HG02852 (cell line): ENCODE results near the gene CYSLTR2.

Experiments
- ATAC-seq: cut with Tn5 transposase; IDR thresholded peaks from one replicate; pipeline ENCODE4 v1.9.1; 2021; ENCODE audit warnings: mild to moderate bottlenecking, moderate library complexity; ENCODE audit not compliant: unreplicated experiment

CYSLTR2 gene

DNA sequence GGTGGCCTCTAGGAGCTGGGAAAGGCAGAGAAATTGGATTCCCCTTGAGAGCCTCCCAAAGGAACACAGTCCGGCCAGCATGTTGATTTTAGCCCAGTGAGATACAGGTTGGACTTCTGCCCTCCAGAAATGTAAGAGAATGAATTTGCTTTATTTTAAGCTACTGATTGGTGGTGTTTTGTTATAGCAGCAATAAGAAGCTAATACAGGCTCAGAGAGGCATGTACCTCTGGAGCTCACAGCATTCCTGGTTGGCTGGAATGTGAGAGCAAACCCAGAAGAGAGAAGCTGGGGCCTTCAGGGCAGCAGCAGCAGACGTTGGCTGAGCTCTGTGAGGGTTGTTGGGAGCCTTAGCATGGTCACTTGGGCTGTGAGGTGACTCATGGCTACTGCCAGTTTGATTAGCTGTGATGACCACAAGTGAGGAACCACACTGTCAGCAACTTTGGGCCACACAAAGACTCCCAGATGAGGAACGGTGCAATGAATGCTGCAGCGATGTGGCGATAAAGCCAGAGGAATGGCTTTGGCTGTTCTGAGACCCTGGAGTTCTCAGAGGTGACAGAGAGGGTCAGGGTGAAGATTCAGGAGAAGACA is 80.1 kb downstream of the CYSLTR2 start:
- ATAC-seq: no peak

DNA sequence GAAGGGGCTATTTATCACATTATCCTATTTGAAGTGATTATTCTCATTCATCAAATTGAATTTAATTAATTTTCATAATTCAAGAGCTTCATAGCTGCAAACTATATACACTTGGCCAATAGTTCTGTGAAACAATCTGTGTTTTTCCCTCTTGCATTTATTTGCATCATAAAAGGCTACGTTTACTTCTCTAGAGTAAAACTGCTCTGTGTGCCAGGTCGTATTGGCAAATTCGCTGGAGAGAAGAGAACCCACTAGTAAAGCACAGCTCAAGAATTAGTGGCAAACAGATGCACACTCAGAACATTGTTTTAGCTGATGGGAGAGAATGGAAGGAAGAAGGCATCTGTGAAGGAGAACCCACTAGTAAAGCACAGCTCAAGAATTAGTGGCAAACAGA is 81.8 kb downstream of the CYSLTR2 start:
- ATAC-seq: no peak

DNA sequence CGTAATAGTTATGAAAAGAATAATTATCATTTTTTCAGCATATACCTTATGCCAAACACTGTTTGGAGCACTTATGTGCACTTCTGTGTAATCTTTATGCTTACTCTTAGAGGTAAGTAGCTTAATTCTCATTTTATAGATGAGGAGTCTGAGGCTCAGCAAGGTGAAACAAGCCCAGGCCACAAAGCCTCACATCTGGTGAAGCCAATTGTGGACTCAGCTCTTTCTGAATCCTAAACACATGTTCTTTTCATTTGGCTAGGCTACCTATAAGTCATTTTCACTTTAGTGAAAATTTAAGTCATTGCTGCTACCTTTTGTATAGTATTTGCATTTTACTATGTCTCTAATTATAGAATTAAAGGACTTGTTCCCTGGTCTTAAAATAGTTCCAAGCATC is 84.0 kb downstream of the CYSLTR2 start:
- ATAC-seq: no peak

DNA sequence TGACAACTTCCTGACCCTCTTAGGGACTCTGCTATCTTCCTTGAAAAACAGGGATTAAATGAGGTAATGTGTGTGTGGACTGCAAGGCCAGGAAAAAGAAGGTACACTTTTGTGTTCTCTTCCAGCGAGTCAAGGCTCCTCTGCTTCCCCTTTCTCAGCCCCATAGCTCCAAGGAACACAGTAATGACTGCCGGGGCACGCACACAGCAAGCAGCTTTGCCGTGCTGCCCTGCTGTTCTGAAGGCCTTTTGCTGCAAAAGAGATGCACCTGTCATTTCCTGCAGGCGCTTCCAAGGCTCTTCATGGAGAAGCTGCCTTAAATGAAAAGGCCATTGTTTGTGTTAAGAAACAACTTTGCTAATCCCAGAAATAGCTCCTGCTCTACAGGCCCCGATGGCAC is 84.6 kb downstream of the CYSLTR2 start:
- no peak for ATAC-seq

DNA sequence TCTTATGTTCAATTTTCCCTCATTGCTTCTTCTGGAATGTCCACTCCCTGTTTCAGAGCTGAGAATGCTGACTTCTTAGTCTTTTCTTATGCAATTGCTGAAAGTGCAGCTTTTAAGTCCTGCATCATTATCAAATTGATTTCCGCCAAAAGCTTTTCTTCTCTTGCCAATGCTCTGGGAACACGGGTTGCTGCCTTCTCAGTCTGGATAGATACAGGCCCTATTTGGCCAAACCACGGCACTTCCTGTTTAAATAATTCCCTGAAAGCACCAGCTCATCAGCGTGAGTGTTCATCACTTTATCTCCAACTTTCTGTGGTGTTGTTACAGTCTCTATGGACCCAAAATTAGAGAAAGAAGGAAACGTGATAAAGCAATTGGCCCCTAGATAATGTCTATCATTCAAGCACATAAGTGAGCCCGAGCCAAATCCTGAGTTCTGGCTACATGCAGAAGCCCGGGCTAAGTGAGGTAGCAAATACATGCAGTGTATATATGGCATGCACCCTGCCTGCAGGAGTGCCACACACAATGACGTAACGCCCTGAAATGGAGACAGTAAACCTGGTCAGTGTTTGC is 85.7 kb downstream of the CYSLTR2 start:
- no peak for ATAC-seq

DNA sequence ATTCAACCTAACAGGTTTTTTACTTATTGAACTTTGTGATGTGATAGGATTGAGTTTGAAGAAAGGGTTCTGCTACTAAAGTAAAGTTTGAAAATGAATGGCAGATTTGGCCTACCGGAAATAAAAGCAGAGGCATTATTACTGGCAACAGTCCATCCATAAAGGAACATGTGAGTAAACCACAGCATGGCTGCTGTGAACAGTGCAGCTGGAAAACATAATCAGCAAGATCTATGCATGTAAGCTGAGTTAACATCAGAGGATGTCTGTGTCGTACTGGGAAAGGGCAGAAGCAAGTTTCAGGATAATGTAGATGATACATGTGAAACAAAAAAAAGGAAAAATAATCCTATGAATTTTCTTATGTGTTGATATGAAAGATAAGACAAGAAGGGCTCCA is 87.6 kb downstream of the CYSLTR2 start:
- ATAC-seq: no peak

DNA sequence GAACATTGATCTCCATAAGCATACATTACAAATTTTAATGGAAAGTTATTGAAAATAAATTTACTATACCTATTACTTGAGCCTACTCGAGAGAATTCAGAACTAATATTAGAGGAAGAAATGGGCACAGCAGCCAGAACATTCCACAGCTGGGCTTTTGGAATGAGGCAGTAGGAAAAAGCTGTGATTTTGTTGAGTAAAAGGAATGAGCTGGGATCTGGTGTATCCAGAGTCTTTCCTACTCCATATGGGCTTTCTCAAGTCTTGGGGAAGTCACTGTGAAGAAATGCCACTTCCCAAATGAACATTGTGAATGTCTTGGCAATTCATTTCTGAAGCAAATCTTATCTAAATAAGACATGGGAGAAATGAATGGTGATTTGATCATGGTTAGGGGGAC is 93.1 kb downstream of the CYSLTR2 start:
- no peak for ATAC-seq

DNA sequence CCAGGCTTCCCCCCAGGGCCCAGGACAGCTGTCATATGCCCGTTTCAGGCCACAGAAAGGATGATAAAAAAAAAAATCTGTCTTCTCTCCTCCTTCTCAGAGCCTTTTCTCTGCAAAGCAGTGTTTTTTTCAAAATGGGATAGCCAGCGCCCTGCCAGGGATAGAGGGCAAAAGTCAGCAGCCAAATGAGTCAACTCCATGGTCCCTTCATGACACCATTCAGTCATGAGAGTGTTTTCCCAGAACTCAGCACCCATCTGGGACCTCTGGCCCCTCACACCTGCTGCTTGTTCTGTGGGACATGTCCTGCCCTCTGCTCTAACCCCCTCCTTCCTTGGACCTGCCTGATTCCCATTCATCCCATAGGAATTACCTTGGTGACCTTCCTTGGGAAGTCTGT is 95.0 kb downstream of the CYSLTR2 start:
- ATAC-seq: no peak

DNA sequence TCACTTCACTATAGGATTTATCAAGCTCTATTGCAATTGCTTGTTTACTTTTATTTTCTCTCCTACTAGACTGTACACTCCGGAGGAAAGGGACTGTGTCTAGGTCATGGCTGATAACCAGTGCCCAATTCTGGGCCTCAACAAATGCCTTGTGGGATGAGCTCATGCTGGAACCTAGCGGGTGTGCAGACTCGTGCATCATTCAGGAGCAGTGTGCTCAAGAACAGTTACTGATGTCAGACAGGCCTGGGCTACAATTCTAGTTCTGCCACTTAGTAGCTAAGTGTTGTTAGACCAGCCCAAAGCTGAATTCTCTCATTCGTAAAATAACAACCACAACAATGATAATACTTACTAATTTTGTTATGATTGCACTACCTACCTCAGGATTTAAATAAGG is 95.4 kb downstream of the CYSLTR2 start:
- no peak for ATAC-seq

DNA sequence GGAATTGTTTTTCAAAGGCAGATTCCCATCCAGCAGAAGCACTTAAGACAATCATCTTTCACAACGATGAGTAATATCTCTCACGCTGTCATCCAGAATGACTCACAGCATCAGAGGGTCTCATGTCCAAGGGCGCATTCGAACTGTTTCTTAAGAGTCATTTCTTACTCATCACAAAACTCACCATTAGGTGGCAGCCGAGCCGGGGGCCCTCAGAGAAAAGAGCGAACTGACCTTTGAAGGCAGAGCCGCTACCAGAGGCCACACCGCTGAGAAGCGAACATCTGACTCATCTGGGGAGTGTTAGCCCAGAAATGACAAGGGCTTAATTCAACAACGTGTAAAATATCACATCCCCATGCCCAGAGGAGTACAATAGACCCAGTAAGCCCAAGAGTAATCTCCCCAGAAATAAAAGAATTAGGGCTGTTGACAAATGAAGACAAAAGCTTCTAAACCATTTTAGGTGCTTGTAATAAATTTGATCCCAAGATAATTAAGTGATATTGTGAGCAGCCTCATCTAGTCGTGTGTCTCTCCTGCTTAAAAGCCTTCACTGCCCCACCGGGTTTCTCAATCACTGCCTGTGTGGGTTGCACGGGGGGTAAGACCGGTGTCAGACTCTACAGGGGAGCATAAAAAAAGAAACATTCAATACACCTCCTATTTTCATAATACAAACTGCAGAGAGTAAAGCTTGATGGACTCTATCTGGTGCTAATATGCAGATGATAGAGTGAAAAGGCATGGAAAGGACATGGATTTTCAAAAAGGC is 96.2 kb downstream of the CYSLTR2 start:
- peak; percentile 96 for ATAC-seq

DNA sequence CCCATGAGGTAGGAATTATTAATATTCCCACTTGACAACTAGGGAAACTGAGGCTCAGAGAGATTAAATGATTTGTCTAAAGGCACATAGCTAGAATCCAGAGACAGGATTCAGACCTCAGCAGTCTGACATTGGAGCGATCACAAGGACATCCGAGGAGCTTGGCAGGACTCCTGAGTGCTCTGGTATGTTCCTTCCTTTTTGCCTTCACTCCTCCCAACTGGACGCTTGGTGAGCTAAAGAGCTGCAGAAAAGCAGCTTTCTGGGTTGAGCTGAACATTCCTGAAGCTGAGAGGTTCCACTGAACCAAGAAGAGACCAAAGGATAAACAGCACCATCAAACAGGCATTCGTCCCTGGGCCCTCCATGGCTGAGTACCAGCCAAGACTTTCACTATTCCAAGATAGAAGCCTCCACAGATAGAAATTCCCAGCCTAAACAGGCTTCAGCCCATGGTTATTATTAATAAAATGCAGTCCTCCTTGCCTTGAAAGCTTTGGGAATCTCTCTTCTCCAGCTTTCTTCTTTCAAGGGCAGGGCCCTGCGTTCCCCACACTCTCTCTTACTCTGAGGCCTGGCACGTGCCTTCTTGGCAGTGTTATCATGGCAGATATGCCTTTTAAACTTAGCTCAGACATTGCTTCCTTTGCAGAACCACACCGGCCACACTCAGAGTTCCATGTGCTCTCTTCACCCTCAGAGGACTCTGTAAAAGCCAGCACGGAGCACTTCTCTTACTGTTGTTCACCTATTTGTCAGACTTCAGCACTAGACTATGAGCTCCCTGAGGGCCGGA is 97.1 kb downstream of the CYSLTR2 start:
- ATAC-seq: no peak

DNA sequence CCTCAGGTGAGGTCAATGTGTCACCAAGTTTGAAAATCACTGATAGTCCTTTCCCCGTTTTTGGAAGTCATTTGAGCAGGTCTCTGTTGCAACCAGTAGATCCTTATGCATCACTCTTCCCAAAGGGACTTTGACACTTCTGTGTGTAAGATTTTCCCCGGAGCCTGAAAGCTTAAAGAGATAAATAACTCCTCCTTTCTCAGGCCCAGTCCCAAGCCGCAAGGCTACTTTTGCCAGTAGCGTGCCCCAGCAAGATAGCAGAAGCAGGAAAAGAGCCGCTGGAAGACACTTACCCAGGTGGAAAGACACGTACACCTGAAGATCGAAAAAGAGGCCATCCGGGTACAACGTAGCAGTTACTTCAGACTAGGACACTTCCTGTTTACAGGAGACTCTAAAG is 106.9 kb downstream of the CYSLTR2 start:
- no peak for ATAC-seq
